ENCODE measurements around the gene PTPRT.

Gene PTPRT

DNA sequence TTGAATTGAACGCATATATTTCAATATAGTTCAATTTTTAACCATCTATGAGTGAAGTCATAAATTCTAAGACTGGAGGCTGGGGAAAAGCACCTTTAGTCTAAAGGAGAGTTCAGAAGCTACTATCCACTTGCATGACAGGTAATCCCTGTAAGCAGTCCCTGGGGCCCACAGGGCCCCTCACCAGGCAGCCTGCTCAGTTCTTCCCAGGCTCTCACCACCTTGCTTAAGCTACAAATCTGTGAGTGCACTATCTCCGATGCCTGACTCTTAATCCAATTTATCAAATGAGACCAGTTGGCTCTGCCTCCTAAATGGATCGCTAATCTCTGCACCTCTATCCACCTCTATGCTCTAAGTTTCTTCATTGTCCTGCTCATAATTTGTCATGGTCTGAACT lies 413.8 kb downstream of the PTPRT start:
- no peak for DNase-seq

- DNase-seq = no peak
Measured at GRCh38 chr20:42775037-42775436, 414.7 kb downstream of the PTPRT start.

DNA sequence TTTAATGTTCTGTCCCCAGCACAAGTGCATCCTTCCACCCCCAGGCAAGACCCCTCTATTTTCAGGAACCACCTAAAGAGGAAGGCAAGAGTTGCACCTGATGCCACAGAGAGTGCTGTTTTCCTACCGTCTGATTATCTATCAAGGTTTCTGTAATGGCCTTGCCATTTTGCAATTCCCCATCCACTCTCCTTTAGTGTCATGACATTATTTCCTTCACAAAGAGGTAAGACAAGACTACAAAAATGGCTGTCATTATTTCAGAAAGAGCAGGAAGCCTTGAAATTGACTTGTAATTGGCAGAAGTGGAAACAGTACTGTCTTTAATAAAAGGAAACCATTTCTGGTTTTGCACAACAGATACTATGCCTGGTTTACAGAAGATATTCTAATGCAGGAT lies 426.7 kb downstream of the PTPRT start:
- DNase-seq = no peak

DNA sequence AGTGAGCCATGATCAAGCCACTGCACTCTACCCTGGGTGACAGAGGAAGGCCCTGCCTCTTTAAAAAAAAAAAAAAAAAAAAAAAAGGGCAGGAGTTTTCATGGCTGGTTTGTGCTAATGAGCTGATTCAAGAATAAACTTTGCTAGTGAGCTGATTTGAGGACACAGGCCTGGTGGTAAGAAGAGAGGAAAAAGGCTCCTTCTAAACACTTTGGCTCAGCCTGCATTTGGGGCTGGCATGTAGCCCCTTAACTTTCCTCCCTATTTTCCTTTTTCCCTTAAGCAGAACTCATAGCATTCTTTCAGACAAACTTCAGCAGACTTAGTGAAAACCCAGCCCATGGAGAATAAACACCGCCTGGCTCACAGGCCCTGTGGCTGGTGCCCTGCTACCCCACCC lies 432.7 kb downstream of the PTPRT start:
- DNase-seq = no peak

DNA sequence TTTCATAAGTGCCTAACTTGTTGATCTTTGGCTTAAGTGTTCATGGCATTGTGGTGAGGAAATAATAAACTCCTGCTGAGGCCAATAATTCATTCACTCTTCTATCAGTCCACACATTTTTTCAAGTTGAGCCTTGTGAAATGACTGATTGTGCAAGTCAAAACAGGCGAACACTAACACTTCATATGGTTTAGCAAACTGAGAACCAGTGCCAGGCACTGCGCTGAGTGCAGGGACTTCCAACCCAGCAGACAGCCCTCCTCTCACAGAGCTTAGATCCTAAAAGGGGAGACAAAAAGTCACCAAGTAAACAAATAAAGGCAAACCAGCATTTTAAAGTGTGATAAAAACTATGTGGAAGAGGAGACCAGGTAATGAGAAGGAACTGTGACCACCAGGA lies 435.0 kb downstream of the PTPRT start:
- DNase-seq = no peak

DNA sequence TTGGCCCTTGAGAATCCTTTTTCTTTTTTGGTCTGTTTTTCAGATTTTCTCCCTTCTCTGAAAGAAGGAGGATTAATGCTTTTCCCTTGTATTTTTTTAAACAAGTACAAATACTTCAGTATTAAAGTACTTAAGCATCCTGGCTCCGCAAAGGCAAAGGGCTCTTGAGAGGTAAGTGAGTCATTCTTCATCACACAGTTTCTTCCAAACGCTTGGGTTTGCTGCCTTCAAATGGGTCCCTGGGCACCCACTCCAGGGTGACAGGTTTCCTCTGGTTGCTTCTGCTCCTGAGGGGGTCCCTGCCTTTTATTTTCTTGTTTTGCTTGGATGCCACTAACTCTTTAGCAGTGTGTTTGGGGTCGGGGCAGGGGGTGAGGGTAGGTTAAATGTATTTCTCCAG lies 437.1 kb downstream of the PTPRT start:
- DNase-seq = no peak

DNA sequence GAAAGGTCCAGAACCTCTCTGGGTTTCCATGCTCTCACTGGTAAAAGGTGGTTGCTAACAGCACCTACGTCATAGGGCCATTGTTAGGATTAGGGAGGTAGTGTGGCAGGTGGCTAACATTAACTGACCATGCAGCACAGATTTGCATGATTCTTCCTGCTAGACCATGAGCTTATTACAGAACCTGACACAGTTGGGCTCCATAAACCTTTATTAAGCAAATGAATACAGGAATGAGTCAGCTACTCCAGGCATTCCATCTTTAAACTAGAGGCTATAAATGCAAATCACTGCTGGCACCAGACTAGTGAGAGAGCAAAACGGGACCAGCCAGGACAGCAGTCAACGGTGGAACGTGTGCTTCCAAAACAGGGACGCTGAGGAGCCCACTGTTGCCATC lies 440.1 kb downstream of the PTPRT start:
- no peak for DNase-seq

DNA sequence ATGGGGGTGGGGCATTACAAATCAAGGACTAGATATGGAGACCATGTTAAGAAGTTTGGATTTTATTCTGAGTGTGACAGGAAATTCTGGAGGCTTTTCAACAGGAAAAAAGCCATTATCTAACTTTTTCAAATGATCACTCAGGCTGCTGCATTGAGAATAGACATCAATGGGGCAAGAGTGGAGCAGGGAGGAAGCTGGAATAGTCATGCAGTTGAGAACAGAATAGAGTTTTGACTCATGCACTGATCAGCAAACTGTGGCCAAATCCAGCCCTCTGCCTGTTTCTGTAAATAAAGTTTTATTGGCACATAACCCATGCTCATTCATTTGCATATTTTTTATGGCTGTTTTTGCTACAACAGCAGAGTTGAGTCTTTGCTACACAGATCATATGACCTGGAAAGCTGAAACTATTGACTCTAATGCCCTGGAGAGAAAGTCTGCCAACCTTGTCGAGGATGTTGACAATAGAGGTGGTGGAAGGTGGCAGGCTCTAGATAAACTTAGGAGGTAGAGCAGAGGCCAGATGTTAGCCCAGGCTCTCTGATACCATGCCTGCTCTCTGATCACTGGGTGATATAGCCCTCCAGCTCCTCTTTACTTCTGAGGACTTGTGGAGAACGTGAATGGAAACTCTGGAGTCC lies 441.8 kb downstream of the PTPRT start:
- no peak for DNase-seq

GRCh38 chr20:42744756-42745465 lies 444.8 kb downstream of the PTPRT start:
- no peak for DNase-seq

DNA sequence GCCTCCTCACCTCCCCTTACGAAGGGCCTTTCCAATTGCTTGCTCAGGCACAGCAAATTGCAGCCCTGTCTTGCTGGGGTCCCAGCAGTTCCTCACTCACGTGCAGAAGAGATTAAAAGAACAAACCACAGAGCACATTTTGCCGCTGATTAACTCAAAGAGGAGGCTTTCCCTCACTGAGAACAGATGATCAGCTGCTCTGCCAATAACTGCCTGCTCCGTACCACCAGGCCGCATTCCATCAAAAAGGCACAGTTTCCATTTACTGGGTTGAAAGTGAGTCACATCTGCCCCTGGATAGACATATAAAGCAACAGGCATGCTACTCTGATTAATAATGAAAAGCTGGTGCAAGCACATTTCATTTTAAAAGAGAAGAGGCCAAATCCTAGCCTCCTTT lies 446.8 kb downstream of the PTPRT start:
- DNase-seq = no peak

GRCh38 chr20:42741906-42742305 lies 447.8 kb downstream of the PTPRT start:
- DNase-seq = no peak

DNA sequence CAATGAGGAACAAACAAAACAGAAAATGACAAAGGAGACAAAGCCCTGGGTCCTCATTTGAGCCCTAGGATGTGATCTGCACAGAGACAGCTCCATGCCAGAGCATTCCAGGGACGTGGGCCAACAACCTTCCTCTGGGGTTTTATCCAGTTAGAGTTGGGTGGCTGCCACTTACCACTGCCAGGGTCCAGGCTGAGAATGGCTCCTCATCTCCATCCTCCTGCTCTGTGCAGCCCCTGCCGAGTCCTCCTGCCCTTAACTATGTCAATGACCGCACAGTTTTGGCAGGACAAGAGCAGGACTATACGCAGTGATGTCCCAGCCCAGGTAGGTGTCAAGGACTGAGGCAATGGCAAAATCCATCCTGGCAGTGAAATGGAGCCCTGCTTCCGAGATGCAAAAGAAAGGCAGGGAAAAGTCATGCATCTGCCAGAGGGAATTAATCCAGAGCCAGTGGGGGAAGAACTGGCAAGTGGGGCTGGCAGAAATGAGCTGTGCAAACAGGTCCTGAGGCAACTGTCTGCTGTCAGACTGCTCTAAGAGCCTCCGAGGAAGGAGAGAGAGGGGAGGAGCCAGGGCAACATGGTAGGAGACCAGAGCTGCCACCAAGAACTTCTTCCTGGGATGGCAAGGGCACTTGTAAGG lies 449.4 kb downstream of the PTPRT start:
- DNase-seq = no peak

DNA sequence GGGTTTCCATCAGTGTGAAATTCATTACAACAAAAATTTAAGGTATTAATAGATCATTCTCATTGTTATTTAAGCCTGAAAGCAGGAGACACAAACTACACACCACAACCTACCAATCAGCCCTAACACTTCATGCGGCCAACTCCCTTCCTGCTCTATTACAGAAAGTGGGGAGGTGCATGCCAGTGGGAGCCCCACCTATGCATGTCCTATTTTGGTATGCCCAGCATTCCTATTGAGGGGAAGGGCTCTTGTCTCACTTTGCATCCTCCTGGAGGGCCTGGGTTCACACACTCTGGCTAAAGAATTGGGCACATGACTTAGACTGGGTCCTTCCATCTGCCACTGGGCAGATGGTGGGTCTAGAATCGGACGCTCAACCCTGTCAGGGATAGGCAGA lies 450.0 kb downstream of the PTPRT start:
- DNase-seq = no peak

DNA sequence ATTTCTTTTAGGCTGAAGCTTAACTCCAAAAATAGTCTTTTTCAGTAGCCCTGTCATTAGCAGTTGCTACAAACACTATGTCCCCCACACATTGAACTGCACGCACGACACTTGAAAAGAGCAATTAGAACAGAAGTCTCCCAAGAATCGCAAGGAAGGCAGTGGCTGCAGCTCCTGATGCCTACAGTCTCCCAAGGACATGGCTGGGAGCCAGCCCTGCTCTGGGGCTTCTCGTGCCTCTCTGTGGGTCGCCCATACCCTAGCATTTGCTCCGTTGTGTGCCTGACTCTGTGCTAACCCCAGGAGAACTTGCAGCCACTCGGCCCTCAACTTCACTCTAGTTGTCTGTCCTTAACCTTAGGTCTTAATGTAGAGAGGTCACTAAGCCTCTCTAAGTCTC lies 454.2 kb downstream of the PTPRT start:
- DNase-seq = no peak

- no peak for DNase-seq
Measured at GRCh38 chr20:42734660-42735368, 454.9 kb downstream of the PTPRT start.

GRCh38 chr20:42721923-42722322 lies 467.8 kb downstream of the PTPRT start:
- no peak for DNase-seq

DNA sequence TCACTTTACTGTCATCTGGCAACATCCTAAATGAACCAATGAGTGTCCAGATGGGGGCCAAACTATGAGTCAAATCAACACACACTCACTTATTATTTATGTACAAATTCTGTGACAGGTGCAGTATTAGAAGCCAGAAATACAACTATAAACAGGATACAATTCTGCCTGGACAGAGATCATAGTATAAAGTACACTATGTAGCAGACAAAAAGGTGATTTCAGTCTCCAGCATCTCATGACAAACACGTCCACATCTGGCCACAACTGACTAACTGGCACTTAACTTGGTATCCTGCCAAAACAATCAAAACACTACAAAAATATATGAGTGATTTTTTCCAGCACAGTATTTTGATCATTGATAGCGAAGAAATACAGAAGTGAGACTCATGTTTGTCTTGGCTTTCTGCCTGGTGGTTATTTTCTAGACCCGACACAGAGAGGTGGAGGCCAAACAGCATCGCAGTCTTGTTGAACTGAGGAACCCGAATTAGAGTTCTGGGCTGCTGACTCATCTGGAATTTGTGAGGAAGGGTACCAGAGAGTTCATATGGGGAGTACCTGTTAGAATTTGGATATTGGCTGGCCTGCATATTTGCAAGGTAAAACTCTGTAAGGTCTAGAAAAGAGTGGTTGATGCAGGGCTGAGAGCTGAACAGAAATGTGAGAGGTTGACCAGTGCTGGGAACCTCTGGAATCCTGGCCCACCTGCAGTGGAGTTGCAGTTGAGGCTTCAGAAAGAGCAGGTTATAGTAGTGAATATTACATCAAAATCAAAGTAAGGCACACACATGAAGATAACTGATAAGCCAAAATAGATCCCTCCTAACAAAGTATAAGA lies 475.2 kb downstream of the PTPRT start:
- DNase-seq = no peak

- DNase-seq = no peak
Measured at GRCh38 chr20:42708266-42708665, 481.4 kb downstream of the PTPRT start.

DNA sequence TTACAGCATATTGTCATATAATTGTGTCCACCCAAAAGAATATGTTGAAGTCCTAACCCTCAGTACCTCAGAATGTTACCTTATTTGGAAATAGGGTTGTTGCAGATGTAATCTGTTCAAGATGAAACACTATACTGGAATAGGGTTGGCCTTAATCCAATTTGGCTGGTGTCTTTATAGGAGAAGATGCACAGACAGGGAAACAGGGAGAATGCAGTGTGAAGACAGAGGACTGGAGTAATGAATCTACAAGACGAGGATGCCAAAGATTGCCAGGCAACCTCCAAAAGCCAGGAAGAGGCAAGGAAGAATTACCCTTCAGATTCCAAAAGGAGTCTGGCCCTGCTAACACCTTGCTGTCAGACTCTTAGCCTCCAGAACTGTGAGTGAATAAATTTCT lies 482.9 kb downstream of the PTPRT start:
- no peak for DNase-seq

DNA sequence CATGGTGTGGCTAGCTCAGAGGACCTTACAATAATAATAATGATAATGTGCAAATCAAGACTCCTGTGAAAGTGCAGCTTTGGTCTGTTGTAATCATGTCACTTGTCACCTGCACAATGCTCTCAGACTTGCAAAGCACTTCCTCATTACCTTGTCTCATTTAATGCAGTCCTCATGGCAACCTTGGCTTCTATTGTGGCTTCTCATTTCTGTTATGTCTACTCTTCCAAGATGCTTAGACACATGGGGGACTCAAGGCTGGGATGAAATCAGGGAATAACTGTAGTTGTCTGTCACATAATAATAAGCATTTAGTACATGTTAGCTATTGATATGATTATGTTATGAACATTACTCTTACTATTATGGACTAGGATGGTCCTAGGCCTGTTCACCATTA lies 484.2 kb downstream of the PTPRT start:
- DNase-seq = no peak

GRCh38 chr20:42703744-42704143 lies 486.0 kb downstream of the PTPRT start:
- no peak for DNase-seq

DNA sequence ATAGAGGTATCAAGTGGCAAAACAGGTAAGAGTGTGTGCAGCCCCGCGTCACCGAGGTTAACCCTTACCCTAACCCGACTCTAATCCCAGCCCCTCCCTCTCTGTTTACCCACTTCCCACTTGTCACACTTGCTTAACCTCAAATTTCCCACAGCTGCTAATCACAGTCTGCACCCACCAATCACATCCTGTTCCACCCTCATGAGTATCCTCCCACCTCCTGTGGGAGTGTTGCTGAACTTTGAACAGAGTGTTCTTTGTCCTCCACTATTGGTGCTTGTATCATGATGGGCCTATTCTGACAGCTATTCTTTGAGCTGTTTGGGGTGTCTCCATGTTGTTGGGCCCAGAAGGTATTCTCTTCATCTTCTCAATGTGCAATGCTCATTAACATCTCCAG lies 487.8 kb downstream of the PTPRT start:
- no peak for DNase-seq

DNA sequence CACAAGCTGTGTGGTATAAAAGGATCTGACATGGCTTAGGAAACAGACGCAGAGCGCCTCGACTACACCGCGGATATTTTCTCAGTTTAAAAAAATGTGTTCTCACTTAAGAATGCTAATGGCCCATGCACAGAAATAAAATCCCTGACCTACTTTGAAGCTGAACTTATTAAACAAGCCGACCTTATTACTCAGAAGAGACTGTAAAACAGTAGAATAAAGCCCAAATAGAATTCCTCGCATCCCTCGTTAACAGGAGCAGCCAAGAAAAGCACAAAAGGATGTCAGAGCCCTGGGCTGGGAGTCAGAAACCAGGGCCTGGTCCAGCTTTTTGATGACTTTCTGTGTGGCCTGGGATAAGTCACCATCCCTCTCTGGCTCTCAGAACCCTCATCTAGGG lies 489.3 kb downstream of the PTPRT start:
- DNase-seq = no peak

Data from T-helper 2 cell (primary cell).